Uterus (tissue), 2 donors: ENCODE data around the gene GCLC.

Source experiments
- CTCF ChIP-seq, 4 experiments: fragments of 200-600 bp in 2 of 4; fragments of 450-650 bp in 2 of 4; sonication (generic) in 2 of 4; IDR thresholded peaks; one replicate each; pipeline ENCODE4 v1.5.1; 2016 to 2019; ENCODE audit warnings: antibody characterized with exemption in 4 of 4, mild to moderate bottlenecking in 2 of 4, moderate library complexity in 1 of 4
- POLR2A ChIP-seq, 2 donors: fragments of 450-650 bp; IDR thresholded peaks; one replicate each; pipeline ENCODE4 v1.6.1; 2016; ENCODE audit warnings: antibody characterized with exemption in 2 of 2, mild to moderate bottlenecking in 1 of 2, moderate library complexity in 1 of 2

GRCh38 chr6:53565886-53566285, 21.0 kb upstream of the GCLC start:
- TF ChIP-seq CTCF (IDR thresholded peaks at IDR 0.05) = no peak
- TF ChIP-seq POLR2A (IDR thresholded peaks at IDR 0.05) = no peak
